OCI-LY1 (cell line): ENCODE results near the gene CACNB3.

ENCODE experiments used
- H2AFZ ChIP-seq: fragments of 200-600 bp; sonication (generic), shearing (Covaris generic); 2 replicates; pipeline ENCODE4 v1.6.0; 2014; ENCODE audit warnings: antibody characterized with exemption, mild to moderate bottlenecking, low read length
- H3F3A ChIP-seq: fragments of 200-600 bp; sonication (generic), shearing (Covaris generic); 2 replicates; pipeline ENCODE4 v1.6.0; 2014; ENCODE audit warnings: mild to moderate bottlenecking, antibody characterized with exemption, low read length, moderate library complexity; ENCODE audit not compliant: insufficient read depth
- H3K27ac ChIP-seq: fragments of 200-600 bp; sonication (generic); 2 replicates; pipeline ENCODE4 v1.5.1; 2014; ENCODE audit warnings: low read length, mixed run types, mild to moderate bottlenecking, low read depth; ENCODE audit not compliant: poor library complexity, severe bottlenecking
- H3K27me3 ChIP-seq: fragments of 200-600 bp; sonication (generic); 2 replicates; pipeline ENCODE4 v1.6.0; 2014; ENCODE audit warnings: antibody characterized with exemption, mild to moderate bottlenecking, low read length, moderate library complexity; ENCODE audit not compliant: insufficient read depth
- H3K36me3 ChIP-seq: fragments of 200-600 bp; sonication (generic); 2 replicates; pipeline ENCODE4 v1.6.1; 2014; ENCODE audit warnings: mild to moderate bottlenecking, antibody characterized with exemption, low read length, moderate library complexity, mixed read lengths; ENCODE audit not compliant: insufficient read depth
- H3K4me1 ChIP-seq: fragments of 200-600 bp; sonication (generic); 2 replicates; pipeline ENCODE4 v1.5.1; 2014; ENCODE audit warnings: mild to moderate bottlenecking, low read length, moderate library complexity; ENCODE audit not compliant: insufficient read depth, severe bottlenecking
- H3K4me2 ChIP-seq: fragments of 200-600 bp; sonication (generic), shearing (Covaris generic); 2 replicates; pipeline ENCODE4 v1.6.1; 2014; ENCODE audit warnings: low read length
- H3K4me3 ChIP-seq: fragments of 200-600 bp; sonication (generic); 2 replicates; pipeline ENCODE4 v1.5.1; 2014; ENCODE audit warnings: low read length, low read depth, mild to moderate bottlenecking, mixed read lengths; ENCODE audit not compliant: poor library complexity, severe bottlenecking
- H3K79me2 ChIP-seq: fragments of 200-600 bp; shearing (Covaris generic); 2 replicates; pipeline ENCODE4 v1.6.1; 2016; ENCODE audit warnings: mixed run types, low read length, mixed read lengths; ENCODE audit not compliant: insufficient read depth
- H3K9ac ChIP-seq: fragments of 200-600 bp; sonication (generic), shearing (Covaris generic); 2 replicates; pipeline ENCODE4 v1.6.1; 2014; ENCODE audit warnings: mild to moderate bottlenecking, low read length, mixed read lengths
- H3K9me2 ChIP-seq: fragments of 200-600 bp; sonication (generic), shearing (Covaris generic); 2 replicates; pipeline ENCODE4 v1.6.1; 2014; ENCODE audit warnings: low read depth, mild to moderate bottlenecking, low read length, mixed read lengths
- H3K9me3 ChIP-seq: fragments of 200-600 bp; shearing (Covaris generic); 2 replicates; pipeline ENCODE4 v1.6.1; 2014; ENCODE audit warnings: low read length, mixed read lengths
- H4K20me1 ChIP-seq: fragments of 200-600 bp; sonication (generic), shearing (Covaris generic); 2 replicates; pipeline ENCODE4 v1.6.0; 2016; ENCODE audit warnings: mild to moderate bottlenecking, low read length; ENCODE audit not compliant: insufficient read depth
- EZH2 ChIP-seq: fragments of 200-600 bp; sonication (generic), shearing (Covaris generic); IDR thresholded peaks from 2 replicates; pipeline ENCODE4 v1.8.0; 2017; ENCODE audit warnings: borderline replicate concordance, mixed run types, mild to moderate bottlenecking, antibody characterized with exemption, low read length, moderate library complexity, mixed read lengths
- TF ChIP-seq, protein P1 (sequence below): fragments of 200-600 bp; sonication (generic), shearing (Covaris generic); IDR thresholded peaks from 2 replicates; pipeline ENCODE4 v1.5.1; 2017; ENCODE audit warnings: mild to moderate bottlenecking, antibody characterized with exemption, low read length, moderate library complexity, mixed read lengths

Gene CACNB3

DNA sequence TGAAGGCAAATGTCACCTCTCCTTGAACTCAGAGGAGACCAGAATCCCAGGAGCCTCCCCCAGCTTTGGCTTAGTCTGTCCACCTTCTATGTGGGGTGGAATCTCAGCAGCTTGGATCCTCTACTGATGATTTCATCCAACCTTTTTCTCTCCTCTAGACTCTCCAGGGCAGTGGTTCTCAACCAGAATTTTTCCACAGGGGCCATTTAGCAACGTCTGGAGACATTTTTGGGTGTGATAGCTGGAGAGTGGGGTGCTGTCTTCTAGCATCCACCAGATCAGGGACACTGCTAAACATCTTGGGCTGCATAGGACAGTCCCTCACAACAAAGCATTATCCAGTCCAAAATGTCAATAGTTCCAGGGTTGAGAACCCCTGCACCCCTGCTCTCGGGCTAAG lies 38.1 kb downstream of the CACNB3 start:
- no peak overlapping the region for H3K4me2 ChIP-seq
- H3K27me3 ChIP-seq, result no peaks in the 10 kb centered on the region
- H3K79me2 ChIP-seq, result peaks cover 4% of the 10 kb centered on the region
- no peaks in the 10 kb centered on the region for H3K36me3 ChIP-seq
- H3F3A ChIP-seq, result no peaks in the 10 kb centered on the region
- H3K9me2 ChIP-seq, result no peaks in the 10 kb centered on the region
- H2AFZ ChIP-seq, result no peak overlapping the region
- no peaks in the 10 kb centered on the region for H3K9me3 ChIP-seq
- H3K4me1 ChIP-seq, result peaks cover 18% of the 10 kb centered on the region
- no peaks in the 10 kb centered on the region for H4K20me1 ChIP-seq
- H3K27ac ChIP-seq, result no peak overlapping the region
- TF ChIP-seq, protein P1, sequence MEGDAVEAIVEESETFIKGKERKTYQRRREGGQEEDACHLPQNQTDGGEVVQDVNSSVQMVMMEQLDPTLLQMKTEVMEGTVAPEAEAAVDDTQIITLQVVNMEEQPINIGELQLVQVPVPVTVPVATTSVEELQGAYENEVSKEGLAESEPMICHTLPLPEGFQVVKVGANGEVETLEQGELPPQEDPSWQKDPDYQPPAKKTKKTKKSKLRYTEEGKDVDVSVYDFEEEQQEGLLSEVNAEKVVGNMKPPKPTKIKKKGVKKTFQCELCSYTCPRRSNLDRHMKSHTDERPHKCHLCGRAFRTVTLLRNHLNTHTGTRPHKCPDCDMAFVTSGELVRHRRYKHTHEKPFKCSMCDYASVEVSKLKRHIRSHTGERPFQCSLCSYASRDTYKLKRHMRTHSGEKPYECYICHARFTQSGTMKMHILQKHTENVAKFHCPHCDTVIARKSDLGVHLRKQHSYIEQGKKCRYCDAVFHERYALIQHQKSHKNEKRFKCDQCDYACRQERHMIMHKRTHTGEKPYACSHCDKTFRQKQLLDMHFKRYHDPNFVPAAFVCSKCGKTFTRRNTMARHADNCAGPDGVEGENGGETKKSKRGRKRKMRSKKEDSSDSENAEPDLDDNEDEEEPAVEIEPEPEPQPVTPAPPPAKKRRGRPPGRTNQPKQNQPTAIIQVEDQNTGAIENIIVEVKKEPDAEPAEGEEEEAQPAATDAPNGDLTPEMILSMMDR, result no peak
- TF ChIP-seq EZH2, result no peak
- no peak overlapping the region for H3K9ac ChIP-seq
- H3K4me3 ChIP-seq, result no peak overlapping the region

DNA sequence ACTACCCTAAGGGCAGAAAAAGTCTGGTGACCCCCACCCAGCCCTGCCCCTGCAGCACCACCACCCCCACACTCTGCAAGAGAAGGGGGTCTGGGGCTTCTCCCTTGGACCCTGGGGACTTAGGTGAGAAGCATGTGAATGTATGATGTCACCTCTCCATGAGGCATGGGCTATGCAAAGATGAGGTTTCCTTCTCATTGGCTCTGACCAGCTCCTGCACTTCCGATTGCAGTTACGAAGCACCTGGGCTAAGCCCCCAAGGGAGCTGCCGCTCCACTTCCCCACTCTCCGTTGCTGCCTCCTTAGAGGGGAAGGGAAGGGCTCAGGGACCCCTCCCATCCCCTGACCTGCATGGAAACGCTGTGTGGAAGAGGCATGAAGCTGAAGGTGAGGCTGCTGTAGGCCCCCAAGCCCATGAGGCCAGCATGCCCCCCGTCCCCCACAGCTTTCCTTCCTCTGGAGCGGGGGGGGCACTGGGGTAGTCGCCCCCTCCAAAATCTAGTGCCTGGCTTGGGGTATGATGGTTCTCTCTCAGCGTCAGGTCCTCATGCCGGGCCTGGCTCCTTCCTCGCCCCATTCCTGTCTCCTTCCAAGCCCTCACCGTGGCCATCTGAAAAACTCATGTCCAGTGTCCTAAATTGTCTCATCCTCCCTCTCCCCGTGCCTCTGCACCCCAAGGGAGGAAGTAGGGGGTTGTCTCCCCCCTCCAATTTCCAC lies 39.1 kb downstream of the CACNB3 start:
- Histone ChIP-seq H3K9me2 (no peaks in the 10 kb centered on the region), H3K4me3 (no peak overlapping the region), H3K4me2 (peak overlapping the region; percentile 9; the same call in 1 of the 2 replicates), H3K9ac (no peak overlapping the region), H3K36me3 (no peaks in the 10 kb centered on the region), H3K27ac (no peak overlapping the region), H2AFZ (no peak overlapping the region), H3K79me2 (no peaks in the 10 kb centered on the region), H3K4me1 (peaks cover 17% of the 10 kb centered on the region), H4K20me1 (no peaks in the 10 kb centered on the region), H3F3A (no peaks in the 10 kb centered on the region), H3K9me3 (no peaks in the 10 kb centered on the region), H3K27me3 (no peaks in the 10 kb centered on the region)
- TF ChIP-seq, protein P1, result no peak
- no peak for TF ChIP-seq EZH2

GRCh38 chr12:48858043-48858442 lies 39.7 kb downstream of the CACNB3 start:
- no peak overlapping the region for H2AFZ ChIP-seq
- no peaks in the 10 kb centered on the region for H3K36me3 ChIP-seq
- H3K27me3 ChIP-seq, result no peaks in the 10 kb centered on the region
- no peaks in the 10 kb centered on the region for H3K9me2 ChIP-seq
- H3K9me3 ChIP-seq, result no peaks in the 10 kb centered on the region
- peaks cover 11% of the 10 kb centered on the region for H3K4me1 ChIP-seq
- H3K79me2 ChIP-seq, result no peaks in the 10 kb centered on the region
- no peaks in the 10 kb centered on the region for H3F3A ChIP-seq
- H3K4me3 ChIP-seq, result no peak overlapping the region
- no peak overlapping the region for H3K9ac ChIP-seq
- H3K27ac ChIP-seq, result no peak overlapping the region
- H3K4me2 ChIP-seq, result no peak overlapping the region
- TF ChIP-seq, protein P1, result no peak
- TF ChIP-seq EZH2, result no peak
- no peaks in the 10 kb centered on the region for H4K20me1 ChIP-seq
